ENCODE data around the gene LTBP3.

DNA sequence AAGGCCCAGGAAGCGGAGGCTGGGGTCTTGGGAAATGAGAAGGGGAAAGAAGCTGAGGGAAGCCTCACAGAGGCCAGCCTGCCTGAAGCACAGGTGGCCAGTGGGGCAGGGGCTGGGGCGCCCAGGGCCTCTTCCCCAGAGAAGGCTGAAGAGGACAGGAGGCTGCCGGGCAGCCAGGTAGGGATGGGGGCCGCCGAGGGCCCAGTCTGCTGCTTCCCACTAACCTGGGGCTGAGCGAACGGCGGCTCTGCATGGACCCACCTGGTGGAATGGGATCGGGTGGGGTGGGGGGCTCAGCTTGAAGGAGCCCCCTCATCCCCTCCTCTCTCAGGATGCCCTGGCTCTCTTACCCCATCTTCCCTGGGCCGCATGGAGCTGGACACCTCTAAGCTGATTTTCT, 25.4 kb upstream of the LTBP3 start:
- TF ChIP-seq EZH2phosphoT487 (IDR thresholded peaks at IDR 0.05; ENCODE audit: low read depth, severe bottlenecking, unreplicated experiment) = no peak
- TF ChIP-seq CTCF (IDR thresholded peaks at IDR 0.05; ENCODE audit: poor library complexity) = no peak
- no peak for TF ChIP-seq EZH2 (IDR thresholded peaks at IDR 0.05; ENCODE audit: borderline replicate concordance)
